HG02610 (cell line): ENCODE data around the gene ERGIC1.

ENCODE experiments used
- ATAC-seq: cut with Tn5 transposase; IDR thresholded peaks from one replicate; pipeline ENCODE4 v1.9.1; 2021; ENCODE audit warnings: mild to moderate bottlenecking, moderate library complexity; ENCODE audit not compliant: unreplicated experiment

ERGIC1 gene

GRCh38 chr5:172941067-172941516, 107.0 kb downstream of the ERGIC1 start:
- ATAC-seq, result no peak

GRCh38 chr5:172942556-172942955, 108.5 kb downstream of the ERGIC1 start:
- ATAC-seq, result no peak

- ATAC-seq, result no peak
These were observed 109.3 kb downstream of the ERGIC1 start for GRCh38 chr5:172943283-172943841.

GRCh38 chr5:172943906-172944305, 109.9 kb downstream of the ERGIC1 start:
- ATAC-seq, result no peak

GRCh38 chr5:172944741-172945140, 110.7 kb downstream of the ERGIC1 start:
- no peak for ATAC-seq

- no peak for ATAC-seq
These were observed 111.1 kb downstream of the ERGIC1 start for GRCh38 chr5:172945151-172945550.

GRCh38 chr5:172946146-172946545, 112.1 kb downstream of the ERGIC1 start:
- ATAC-seq, result no peak

GRCh38 chr5:172949426-172949825, 115.4 kb downstream of the ERGIC1 start:
- no peak for ATAC-seq

GRCh38 chr5:172950176-172950965, 116.3 kb downstream of the ERGIC1 start:
- ATAC-seq, result no peak

GRCh38 chr5:172951371-172952033, 117.5 kb downstream of the ERGIC1 start:
- no peak for ATAC-seq

GRCh38 chr5:172952034-172952511, 118.0 kb downstream of the ERGIC1 start:
- ATAC-seq, result no peak

- ATAC-seq, result no peak
These were observed 120.0 kb downstream of the ERGIC1 start for GRCh38 chr5:172953776-172954675.

- ATAC-seq, result no peak
These were observed 120.7 kb downstream of the ERGIC1 start for GRCh38 chr5:172954751-172955159.

- ATAC-seq, result no peak
These were observed 122.2 kb downstream of the ERGIC1 start for GRCh38 chr5:172956228-172956627.

GRCh38 chr5:172956936-172957335, 122.9 kb downstream of the ERGIC1 start:
- no peak for ATAC-seq

GRCh38 chr5:172957458-172957857, 123.4 kb downstream of the ERGIC1 start:
- no peak for ATAC-seq

- peak; percentile 70 for ATAC-seq
These were observed 124.4 kb downstream of the ERGIC1 start for GRCh38 chr5:172958331-172959046.

- no peak for ATAC-seq
These were observed 126.1 kb downstream of the ERGIC1 start for GRCh38 chr5:172959824-172960799.

- ATAC-seq, result no peak
These were observed 135.9 kb downstream of the ERGIC1 start for GRCh38 chr5:172969921-172970320.
